ENCODE data around the gene CRMP1. TPM values are rescaled to one million over a fixed set of nuclear protein-coding genes. Genes with fewer than 3 reads are reported as not detected.

The CRMP1 gene
- total and polyA plus RNA-seq, 3 donors from 2014 or later = 5.0 to 9.4 (median 8.9) TPM

GRCh38 chr4:5933116-5933515, 40.2 kb upstream of the CRMP1 start:
- no peak for TF ChIP-seq POLR2A (IDR thresholded peaks at IDR 0.05)
- no peak for TF ChIP-seq CTCF (IDR thresholded peaks at IDR 0.05)
- Histone ChIP-seq H3K4me3 (no peak overlapping the region), H3K9me3 (no peaks in the 10 kb centered on the region), H3K27me3 (no peaks in the 10 kb centered on the region), H3K27ac (no peak overlapping the region), H3K4me1 (no peaks in the 10 kb centered on the region), H3K36me3 (ENCODE audit: low read depth, missing control alignments) (no peaks in the 10 kb centered on the region)
- DNase-seq = no peak
- WGBS, 2 donors = 50 to 51% methylated on average over 4 of the region's 4 CpGs
- intact Hi-C loops (cut with DNase I; ENCODE audit: low total_unique reads) = no loop called here

GRCh38 chr4:5932035-5932568, 39.2 kb upstream of the CRMP1 start:
- H3K9me3 ChIP-seq = no peaks in the 10 kb centered on the region

GRCh38 chr4:5931526-5931925, 38.6 kb upstream of the CRMP1 start:
- Histone ChIP-seq H3K4me3 (no peak overlapping the region), H3K4me1 (no peaks in the 10 kb centered on the region), H3K27me3 (no peaks in the 10 kb centered on the region), H3K36me3 (ENCODE audit: low read depth, missing control alignments) (no peaks in the 10 kb centered on the region), H3K27ac (no peak overlapping the region), H3K9me3 (no peaks in the 10 kb centered on the region)
- intact Hi-C loops (cut with DNase I; ENCODE audit: low total_unique reads) = no loop called here
- WGBS, 2 donors = 58 to 68% methylated on average over 9 of the region's 9 CpGs
- no peak for DNase-seq
- TF ChIP-seq POLR2A (IDR thresholded peaks at IDR 0.05) = no peak
- no peak for TF ChIP-seq CTCF (IDR thresholded peaks at IDR 0.05)

More at GRCh38 chr4:5932035-5932568, 39.2 kb upstream of the CRMP1 start:
- Histone ChIP-seq H3K27me3 (no peaks in the 10 kb centered on the region), H3K27ac (no peak overlapping the region), H3K4me3 (no peak overlapping the region), H3K4me1 (no peaks in the 10 kb centered on the region), H3K36me3 (ENCODE audit: low read depth, missing control alignments) (no peaks in the 10 kb centered on the region)
- DNase-seq = no peak
- WGBS, 2 donors = 80 to 84% methylated on average over 12 of the region's 12 CpGs
- TF ChIP-seq CTCF (IDR thresholded peaks at IDR 0.05) (no peak), POLR2A (IDR thresholded peaks at IDR 0.05) (no peak)
- intact Hi-C loops (cut with DNase I; ENCODE audit: low total_unique reads) = no loop called here

GRCh38 chr4:5930876-5931275, 38.0 kb upstream of the CRMP1 start:
- intact Hi-C loops (cut with DNase I; ENCODE audit: low total_unique reads) = no loop called here
- no peak overlapping the region for H3K27ac ChIP-seq
- H3K4me3 ChIP-seq = no peak overlapping the region
- no peak for DNase-seq
- 60 to 68% methylated on average over 7 of the region's 7 CpGs for WGBS, 2 donors
- no peaks in the 10 kb centered on the region for H3K27me3 ChIP-seq
- no peaks in the 10 kb centered on the region for H3K36me3 ChIP-seq (ENCODE audit: low read depth, missing control alignments)
- no peaks in the 10 kb centered on the region for H3K9me3 ChIP-seq
- no peaks in the 10 kb centered on the region for H3K4me1 ChIP-seq
- no peak for TF ChIP-seq CTCF (IDR thresholded peaks at IDR 0.05)
- TF ChIP-seq POLR2A (IDR thresholded peaks at IDR 0.05) = no peak

- Histone ChIP-seq H3K4me1 (no peaks in the 10 kb centered on the region), H3K27ac (no peak overlapping the region), H3K27me3 (no peaks in the 10 kb centered on the region), H3K4me3 (no peak overlapping the region), H3K9me3 (no peaks in the 10 kb centered on the region), H3K36me3 (ENCODE audit: low read depth, missing control alignments) (no peaks in the 10 kb centered on the region)
- WGBS, 2 donors = 94% methylated on average over 8 of the region's 8 CpGs
- intact Hi-C loops (cut with DNase I; ENCODE audit: low total_unique reads) = no loop called here
- TF ChIP-seq CTCF (IDR thresholded peaks at IDR 0.05) (no peak), POLR2A (IDR thresholded peaks at IDR 0.05) (no peak)
- DNase-seq = no peak
These were observed 37.6 kb upstream of the CRMP1 start for GRCh38 chr4:5930456-5930855.
